ENCODE data around the gene AMH. TPM values are rescaled to one million over a fixed set of nuclear protein-coding genes. Genes with fewer than 3 reads are reported as not detected.

AMH gene
- total RNA-seq, 1 donor from 2014 or later, result 4.8 TPM

DNA sequence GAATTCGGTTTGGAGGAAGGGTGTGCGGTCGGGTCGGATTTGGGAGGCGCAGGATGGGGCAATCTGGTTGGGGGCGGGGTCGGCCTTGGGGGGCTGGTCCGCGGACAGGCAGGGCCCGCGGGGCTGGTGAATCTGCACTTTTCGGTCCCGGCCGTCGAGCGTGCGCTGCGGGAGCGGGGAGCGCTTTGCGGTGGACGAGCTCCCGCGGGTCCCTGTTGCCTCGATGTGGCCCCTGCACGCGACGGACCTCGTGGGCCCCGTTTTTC is 21.0 kb downstream of the AMH start:
- intact Hi-C loops (cut with micrococcal nuclease), result loop anchor here (5.0 kb wide), 1 partner anchor 207 kb away; the partner anchor contains the start of gene GADD45B
- TF ChIP-seq, protein P1, sequence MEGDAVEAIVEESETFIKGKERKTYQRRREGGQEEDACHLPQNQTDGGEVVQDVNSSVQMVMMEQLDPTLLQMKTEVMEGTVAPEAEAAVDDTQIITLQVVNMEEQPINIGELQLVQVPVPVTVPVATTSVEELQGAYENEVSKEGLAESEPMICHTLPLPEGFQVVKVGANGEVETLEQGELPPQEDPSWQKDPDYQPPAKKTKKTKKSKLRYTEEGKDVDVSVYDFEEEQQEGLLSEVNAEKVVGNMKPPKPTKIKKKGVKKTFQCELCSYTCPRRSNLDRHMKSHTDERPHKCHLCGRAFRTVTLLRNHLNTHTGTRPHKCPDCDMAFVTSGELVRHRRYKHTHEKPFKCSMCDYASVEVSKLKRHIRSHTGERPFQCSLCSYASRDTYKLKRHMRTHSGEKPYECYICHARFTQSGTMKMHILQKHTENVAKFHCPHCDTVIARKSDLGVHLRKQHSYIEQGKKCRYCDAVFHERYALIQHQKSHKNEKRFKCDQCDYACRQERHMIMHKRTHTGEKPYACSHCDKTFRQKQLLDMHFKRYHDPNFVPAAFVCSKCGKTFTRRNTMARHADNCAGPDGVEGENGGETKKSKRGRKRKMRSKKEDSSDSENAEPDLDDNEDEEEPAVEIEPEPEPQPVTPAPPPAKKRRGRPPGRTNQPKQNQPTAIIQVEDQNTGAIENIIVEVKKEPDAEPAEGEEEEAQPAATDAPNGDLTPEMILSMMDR (IDR thresholded peaks at IDR 0.05), result no peak
- CTCF ChIA-PET, result interaction anchor here (1.0 kb wide), 1 partner anchor 46 kb away, joined by 3 read pairs; no protein-coding TSS in a partner anchor
- ATAC-seq (ENCODE audit: low read depth) (no peak), DNase-seq (no peak)
- H3K27me3 Mint-ChIP-seq, result no peaks in the 10 kb centered on the region
- H3K4me1 Mint-ChIP-seq, result peaks cover 59% of the 10 kb centered on the region
- no peaks in the 10 kb centered on the region for H3K9me3 Mint-ChIP-seq
- POLR2A ChIA-PET, result interaction anchor here (0.6 to 7.8 kb wide), 26 partner anchors 10 to 861 kb away, joined by 4 to 131 read pairs (median 7); partner anchors contain the start of genes AMH, AP3D1, DOT1L and GADD45B
- H3K27ac Mint-ChIP-seq, result peak overlapping the region; percentile 91
- H3K36me3 Mint-ChIP-seq (ENCODE audit: low read depth), result peaks cover 37% of the 10 kb centered on the region
- peak overlapping the region; percentile 92 for H3K4me3 Mint-ChIP-seq

DNA sequence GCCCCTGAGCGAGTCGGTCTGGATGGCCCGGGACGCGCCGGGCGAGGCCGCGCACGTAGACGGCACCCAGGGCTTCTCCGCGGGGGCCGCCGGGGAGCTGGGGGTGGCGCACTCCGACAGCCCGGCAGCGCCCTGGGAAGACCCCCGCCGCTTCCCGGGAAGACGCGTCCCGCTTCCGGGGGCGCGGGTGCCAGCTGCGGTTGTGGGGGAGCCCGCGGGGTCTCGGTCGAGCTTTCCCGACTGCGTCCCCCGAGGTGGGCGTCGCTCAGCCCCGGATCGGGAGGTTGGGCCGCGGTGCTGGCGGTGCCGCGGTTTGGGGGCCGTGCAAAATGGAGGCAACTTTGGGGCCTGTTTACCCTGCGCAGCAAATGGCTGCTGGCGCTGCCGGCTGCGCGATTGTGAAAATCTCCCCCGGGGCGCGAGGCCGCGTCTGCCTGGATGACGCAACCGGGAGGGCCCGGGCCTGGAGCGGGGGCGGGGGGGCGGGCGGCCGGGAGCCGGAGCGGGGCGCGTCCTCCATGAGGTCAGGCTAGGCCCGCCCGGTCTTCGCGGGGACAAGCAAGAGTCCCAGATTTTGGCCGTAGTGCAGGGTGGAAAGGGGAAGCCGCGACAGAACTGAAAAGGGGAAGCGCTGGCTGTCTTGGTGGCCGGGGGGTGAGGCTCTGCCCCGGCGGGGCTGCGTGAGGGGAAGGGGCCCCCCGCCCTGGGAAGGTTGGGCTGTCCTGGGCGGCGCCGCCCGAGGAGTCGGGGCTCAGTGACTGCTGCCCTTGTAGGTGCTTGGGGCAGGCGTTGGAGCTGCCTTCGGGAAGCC is 21.5 kb downstream of the AMH start:
- peak; percentile 70 for DNase-seq
- peaks cover 60% of the 10 kb centered on the region for H3K4me1 Mint-ChIP-seq
- CTCF ChIA-PET, result interaction anchor here (1.0 to 4.0 kb wide), 2 partner anchors 19 to 45 kb away, joined by 3 to 17 read pairs; no protein-coding TSS in a partner anchor
- H3K4me3 Mint-ChIP-seq, result peak overlapping the region; percentile 92
- H3K27ac Mint-ChIP-seq, result peak overlapping the region; percentile 91
- POLR2A ChIA-PET, result interaction anchor here (0.5 to 7.8 kb wide), 22 partner anchors 10 to 367 kb away, joined by 3 to 131 read pairs (median 8); partner anchors contain the start of genes AMH, AP3D1, JSRP1 and LSM7
- H3K27me3 Mint-ChIP-seq, result no peaks in the 10 kb centered on the region
- TF ChIP-seq, protein P1 (IDR thresholded peaks at IDR 0.05), result no peak
- peak; percentile 40 for ATAC-seq (ENCODE audit: low read depth)
- intact Hi-C loops (cut with micrococcal nuclease), result loop anchor here (5.0 kb wide), 1 partner anchor 207 kb away; the partner anchor contains the start of gene GADD45B
- no peaks in the 10 kb centered on the region for H3K9me3 Mint-ChIP-seq
- peaks cover 39% of the 10 kb centered on the region for H3K36me3 Mint-ChIP-seq (ENCODE audit: low read depth)

DNA sequence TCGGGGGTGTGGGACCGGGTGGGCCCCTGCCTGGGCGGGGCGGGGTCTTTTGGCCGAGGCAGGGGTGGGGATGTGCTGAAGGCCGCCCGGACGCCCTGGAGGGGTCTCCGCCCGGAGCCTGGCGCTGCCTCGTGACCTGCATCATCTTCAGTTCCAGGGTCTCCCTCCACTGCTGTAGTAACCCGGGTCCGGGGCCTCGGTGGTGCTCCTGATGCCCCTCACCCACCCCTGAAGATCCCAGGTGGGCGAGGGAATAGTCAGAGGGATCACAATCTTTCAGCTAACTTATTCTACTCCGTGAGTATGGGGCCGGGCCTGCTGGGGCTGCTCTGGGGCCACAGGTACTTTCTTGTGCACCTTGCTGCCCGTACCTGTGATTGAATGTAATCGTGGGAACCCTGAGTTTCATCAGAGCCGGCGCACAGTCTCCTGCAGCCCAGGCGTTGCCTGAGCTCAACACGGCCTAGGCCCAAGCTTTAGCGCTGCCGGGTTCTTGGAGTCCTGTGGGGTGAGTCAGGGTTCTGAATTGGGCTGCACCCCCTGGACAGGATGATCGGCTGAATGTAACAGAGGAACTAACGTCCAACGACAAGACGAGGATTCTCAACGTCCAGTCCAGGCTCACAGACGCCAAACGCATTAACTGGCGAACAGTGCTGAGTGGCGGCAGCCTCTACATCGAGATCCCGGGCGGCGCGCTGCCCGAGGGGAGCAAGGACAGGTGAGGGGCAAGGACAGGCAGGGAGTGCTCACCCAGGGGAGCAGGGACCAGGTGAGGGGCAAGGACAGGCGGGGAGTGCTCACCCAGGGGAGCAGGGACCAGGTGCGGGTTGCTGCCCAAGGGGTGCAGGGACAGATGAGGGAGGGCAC is 22.3 kb downstream of the AMH start:
- H3K27me3 Mint-ChIP-seq, result no peaks in the 10 kb centered on the region
- peaks cover 52% of the 10 kb centered on the region for H3K4me1 Mint-ChIP-seq
- TF ChIP-seq, protein P1 (IDR thresholded peaks at IDR 0.05), result no peak
- intact Hi-C loops (cut with micrococcal nuclease), result loop anchor here (2.0 to 5.0 kb wide), 2 partner anchors 53 to 206 kb away; partner anchors contain the start of gene GADD45B
- H3K9me3 Mint-ChIP-seq, result no peaks in the 10 kb centered on the region
- DNase-seq (no peak), ATAC-seq (ENCODE audit: low read depth) (no peak)
- H3K36me3 Mint-ChIP-seq (ENCODE audit: low read depth), result peaks cover 41% of the 10 kb centered on the region
- peak overlapping the region; percentile 92 for H3K4me3 Mint-ChIP-seq
- ChIA-PET POLR2A (interaction anchor here (0.5 to 7.8 kb wide), 23 partner anchors 8 to 339 kb away, joined by 3 to 131 read pairs (median 5); partner anchors contain the start of genes AMH, JSRP1, LSM7 and PEAK3), CTCF (interaction anchor here (0.8 to 4.0 kb wide), 4 partner anchors 17 to 121 kb away, joined by 4 to 17 read pairs (median 10); no protein-coding TSS in a partner anchor)
- peak overlapping the region; percentile 89 for H3K27ac Mint-ChIP-seq

DNA sequence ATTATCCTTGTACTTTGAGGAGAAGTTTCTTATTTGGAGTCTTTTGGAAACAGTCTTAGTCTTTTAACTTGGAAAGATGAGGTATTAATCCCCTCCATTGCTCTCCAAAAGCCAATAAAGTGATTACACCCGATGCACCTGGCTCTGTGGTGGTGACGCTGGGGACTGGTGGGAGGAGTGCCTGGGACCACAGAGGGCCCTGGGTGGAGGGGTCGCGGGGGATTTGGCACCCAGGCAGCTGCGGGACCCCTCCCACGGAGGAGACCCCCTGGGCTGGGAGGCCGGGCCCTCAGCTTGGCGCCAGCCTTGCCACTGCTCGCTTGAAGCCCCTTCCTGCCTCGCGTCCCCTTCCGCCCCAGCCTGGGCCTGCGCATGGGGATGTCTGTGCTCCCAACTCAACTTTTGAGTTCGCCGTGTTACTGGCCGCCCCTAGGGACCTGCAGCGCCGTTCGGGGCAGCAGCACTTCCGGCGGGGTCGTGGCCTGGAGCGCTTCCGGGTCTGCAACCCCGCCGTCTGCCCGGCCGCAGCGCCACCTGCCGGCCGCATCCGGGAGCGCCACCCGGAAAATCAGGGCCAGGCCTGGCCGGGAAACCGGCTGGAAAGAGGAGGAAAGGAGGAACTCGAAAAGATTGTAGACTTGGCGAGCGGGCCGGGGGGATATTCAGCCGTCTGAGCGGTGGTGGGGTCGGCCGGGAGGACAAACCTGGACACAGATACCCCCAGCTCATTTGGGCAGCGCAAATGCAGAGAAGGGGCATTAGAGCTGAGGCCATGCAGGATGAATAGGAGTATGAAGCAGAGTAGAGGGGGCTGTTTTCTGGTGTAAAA is 24.4 kb downstream of the AMH start:
- TF ChIP-seq, protein P1 (IDR thresholded peaks at IDR 0.05), result peak; percentile 69
- intact Hi-C loops (cut with micrococcal nuclease), result loop anchor here (1.0 to 5.0 kb wide), 7 partner anchors 16 to 204 kb away; partner anchors contain the start of genes GADD45B, PLEKHJ1 and SF3A2
- H3K4me3 Mint-ChIP-seq, result peak overlapping the region; percentile 67
- H3K27ac Mint-ChIP-seq, result peak overlapping the region; percentile 85
- peak; percentile 20 for ATAC-seq (ENCODE audit: low read depth)
- H3K27me3 Mint-ChIP-seq, result no peaks in the 10 kb centered on the region
- CTCF ChIA-PET, result interaction anchor here (0.8 to 4.0 kb wide), 14 partner anchors 9 to 120 kb away, joined by 3 to 17 read pairs (median 5); no protein-coding TSS in a partner anchor
- H3K36me3 Mint-ChIP-seq (ENCODE audit: low read depth), result peaks cover 49% of the 10 kb centered on the region
- no peaks in the 10 kb centered on the region for H3K9me3 Mint-ChIP-seq
- POLR2A ChIA-PET, result interaction anchor here (0.8 to 7.8 kb wide), 14 partner anchors 9 to 202 kb away, joined by 3 to 131 read pairs (median 8); partner anchors contain the start of genes AMH, GADD45B, JSRP1 and PLEKHJ1
- peaks cover 52% of the 10 kb centered on the region for H3K4me1 Mint-ChIP-seq
- DNase-seq, result peak; percentile 87
